Psoas muscle (tissue), 8 donors: ENCODE measurements around the gene ERI2. TPM values are rescaled to one million over a fixed set of nuclear protein-coding genes. Genes with fewer than 3 reads are reported as not detected.

ENCODE experiments used
- ATAC-seq, 4 donors: fragments of 200-7000 bp; cut with Tn5 transposase; one replicate each; pipeline ENCODE4 v1.9.1; 2020; ENCODE audit warnings: moderate library complexity in 3 of 4, mild to moderate bottlenecking in 2 of 4
- DNase-seq, 2 donors: peaks; one replicate each; pipeline ENCODE4 v3.0.0-alpha.2; 2020
- H3K27ac ChIP-seq: fragments of 200-600 bp; one replicate; pipeline ENCODE4 v1.8.0; 2022
- H3K27me3 ChIP-seq, 3 donors: fragments of 200-600 bp in 1 of 3; one replicate each; pipeline versions ENCODE4 v1.6.1 to v1.8.0; 2013 to 2022; ENCODE audit warnings: low read length in 2 of 3, mild to moderate bottlenecking in 2 of 3, moderate library complexity in 1 of 3; ENCODE audit not compliant: insufficient read depth in 3 of 3
- H3K36me3 ChIP-seq, 2 donors: fragments of 200-600 bp in 1 of 2; one replicate each; pipeline versions ENCODE4 v1.6.1 to v1.8.0; 2013 to 2022; ENCODE audit warnings: low read depth in 1 of 2, mild to moderate bottlenecking in 1 of 2, moderate library complexity in 1 of 2; ENCODE audit not compliant: insufficient read depth in 1 of 2
- H3K4me1 ChIP-seq: fragments of 200-600 bp; one replicate; pipeline ENCODE4 v1.8.0; 2022
- H3K4me3 ChIP-seq: fragments of 200-600 bp; one replicate; pipeline ENCODE4 v1.8.0; 2022; ENCODE audit warnings: mild to moderate bottlenecking
- H3K9me3 ChIP-seq: fragments of 200-600 bp; one replicate; pipeline ENCODE4 v1.8.0; 2022
- CTCF ChIP-seq: fragments of 200-600 bp; IDR thresholded peaks from one replicate; pipeline ENCODE4 v1.8.0; 2022; ENCODE audit warnings: antibody characterized with exemption
- WGBS, 3 donors: extraction: QIAGEN DNeasy Blood & Tissue Kit; methylation state at CpG; one replicate each; pipeline versions ENCODE4 v1.1.6 to v1.1.7; 2013; 5-methylcytosine and 5-hydroxymethylcytosine counted together
- intact Hi-C, 2 donors: fragments of 100-400 bp; cut with DNase I; formaldehyde crosslinking; loops; one replicate each; pipeline versions ENCODE4 v1.11.0 to v1.14.2; 2022
- long read RNA-seq, 2 donors: library from polyadenylated mRNA; unstranded; transcript quantifications; one replicate each; pipeline ENCODE4 v2.0.0, GENCODE V29; 2021
- polyA plus RNA-seq, 3 donors: library from polyadenylated mRNA; stranded (reverse); fragments of 200-250 nt; gene quantifications; one replicate each; pipeline ENCODE4 v1.2.3, GENCODE V29; 2013
- total RNA-seq, 4 donors: library from RNA; stranded (reverse); fragmentation: NEBNext Ultra II Directional in 2 of 4; extraction: Animal tissue kit (Norgen Biotek cat#: 25700) in 2 of 4; gene quantifications; one replicate each; pipeline versions ENCODE4 v1.2.1 to v1.2.4, GENCODE V29; 2021 to 2023
- donor health status: healthy with polysubstance abuse.
- donor health status: DM: no; HTN: no; CAD: no; lungs with moderate emphysema.
- donor health status: Bipolar disorder and iron deficiency.
- donor health status: healthy.
- donor health status: DM: yes; HTN: yes; CAD: no.
- donor health status: DM: no; HTN: no; CAD: no.
- donor health status: DM: no; HTN: no; CAD: no.
- donor health status: DM: yes; HTN: yes; CAD: no.

Gene ERI2
- 1 to 10 TPM; 4.2 to 9.5 (median 7.9) TPM for total RNA-seq
- polyA plus RNA-seq = 10 to 100 TPM in 1 of 3 donors, 1 to 10 TPM in 2; 3.6 to 14.9 (median 5.4) TPM
- long read RNA-seq, donor 1, partial matches to known transcripts = 1 of 1 reads
- long read RNA-seq, donor 1, other reads (novel, unspliced or antisense) = 0 of 1 reads
- long read RNA-seq, donor 2, partial matches to known transcripts = 2 of 9 reads
- long read RNA-seq, donor 2, other reads (novel, unspliced or antisense) = 7 of 9 reads

DNA sequence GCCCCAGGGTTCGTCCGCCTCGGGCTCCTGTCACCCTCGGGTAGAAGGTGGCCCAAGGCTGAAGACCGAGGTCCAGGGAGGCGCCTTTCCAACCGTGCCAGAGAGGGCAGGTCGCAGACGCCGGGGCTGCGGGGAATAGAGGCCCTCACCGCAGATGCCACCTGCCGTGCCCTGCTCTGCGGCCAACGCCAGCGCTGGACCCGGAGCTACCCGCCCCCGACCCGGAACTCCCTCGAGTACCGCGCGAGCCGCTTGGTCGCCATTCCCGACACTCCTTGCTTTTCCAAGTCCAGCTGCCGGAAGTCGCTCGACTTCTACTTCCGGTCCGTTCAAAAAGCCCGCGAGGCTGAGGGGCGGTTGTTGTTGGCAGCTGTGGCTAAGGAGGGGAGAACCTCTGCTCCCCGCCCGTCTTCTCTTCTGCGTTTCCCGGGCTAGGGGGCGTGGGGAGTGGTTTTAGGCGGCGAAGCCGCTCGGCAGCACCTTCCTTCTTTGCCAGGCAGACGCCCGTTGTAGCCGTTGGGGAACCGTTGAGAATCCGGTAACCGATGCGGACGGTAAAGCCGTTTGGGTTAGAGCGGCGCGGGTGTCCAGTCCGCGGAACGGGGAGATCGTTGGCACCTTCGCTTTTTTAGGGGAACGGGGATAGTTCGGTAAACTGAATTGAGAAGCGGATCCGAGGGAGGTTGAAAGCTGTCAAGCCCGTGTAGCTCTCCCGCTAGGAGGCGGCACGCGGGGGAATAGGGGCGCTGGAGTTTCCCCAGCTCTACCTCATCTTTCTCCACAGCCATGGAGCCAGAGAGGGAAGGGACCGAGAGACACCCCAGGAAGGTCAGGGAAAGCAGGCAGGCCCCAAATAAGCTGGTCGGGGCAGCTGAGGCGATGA, at the start of gene ERI2, which contains the start of gene REXO5:
TSS of gene ERI2 (minus strand) at position 305 of the 883 bp plus-strand sequence. CDS start at position 263, 42 bp downstream.
TSS of gene REXO5 (plus strand) at position 360 of the 883 bp plus-strand sequence. CDS start at position 787, 427 bp downstream.
- peaks cover 17% of the 10 kb centered on the region for H3K4me1 ChIP-seq
- H3K36me3 ChIP-seq = peaks cover 0 to 21% of the 10 kb centered on the region in 2 donors
- ATAC-seq (peak; percentile 93 to 96 (median 94)), DNase-seq (peak; percentile 89 to 94)
- peak within 1 kb of the TSS; percentile 92 for H3K27ac ChIP-seq
- WGBS, 3 donors = 0% methylated on average over 69 to 74 of the region's 74 CpGs
- intact Hi-C loops = loop anchor here in 1 of 2 donors (5.0 kb wide), 2 partner anchors 64 to 96 kb away; partner anchors contain the start of genes DCUN1D3, LYRM1 and THUMPD1
- peak within 1 kb of the TSS; percentile 94 for H3K4me3 ChIP-seq
- peak; percentile 25 for TF ChIP-seq CTCF
- H3K9me3 ChIP-seq = no peaks in the 10 kb centered on the region
- H3K27me3 ChIP-seq = no peaks in the 10 kb centered on the region

GRCh38 chr16:20854963-20855362, 48.7 kb upstream of the ERI2 start:
- H3K4me1 ChIP-seq = peaks cover 20% of the 10 kb centered on the region
- peaks cover 6 to 12% of the 10 kb centered on the region in 2 donors for H3K36me3 ChIP-seq
- no peaks in the 10 kb centered on the region for H3K27me3 ChIP-seq
- 96 to 98% (median 96%) methylated on average over 2 of the region's 2 CpGs for WGBS, 3 donors
- intact Hi-C loops = loop anchor here (5.0 to 10.0 kb wide), 2 partner anchors 42 to 150 kb away; no protein-coding TSS in a partner anchor
- DNase-seq (no peak), ATAC-seq (no peak)
- no peak for TF ChIP-seq CTCF
- no peak overlapping the region for H3K4me3 ChIP-seq
- no peak overlapping the region for H3K27ac ChIP-seq
- no peaks in the 10 kb centered on the region for H3K9me3 ChIP-seq

- H3K4me1 ChIP-seq = peaks cover 15% of the 10 kb centered on the region
- TF ChIP-seq CTCF = no peak
- DNase-seq (no peak), ATAC-seq (no peak)
- 78 to 90% (median 84%) methylated on average over 3 of the region's 3 CpGs for WGBS, 3 donors
- H3K9me3 ChIP-seq = no peaks in the 10 kb centered on the region
- no peaks in the 10 kb centered on the region for H3K27me3 ChIP-seq
- H3K4me3 ChIP-seq = no peak overlapping the region
- intact Hi-C loops = loop anchor here (5.0 to 10.0 kb wide), 2 partner anchors 43 to 151 kb away; no protein-coding TSS in a partner anchor
- H3K27ac ChIP-seq = no peak overlapping the region
- H3K36me3 ChIP-seq = peaks cover 6 to 7% of the 10 kb centered on the region in 2 donors
Observed at GRCh38 chr16:20853981-20854620, 47.8 kb upstream of the ERI2 start.

GRCh38 chr16:20853143-20853542, 46.9 kb upstream of the ERI2 start:
- intact Hi-C loops = loop anchor here (5.0 to 10.0 kb wide), 2 partner anchors 44 to 152 kb away; no protein-coding TSS in a partner anchor
- Histone ChIP-seq H3K4me1 (peaks cover 15% of the 10 kb centered on the region), H3K4me3 (no peak overlapping the region), H3K27ac (no peak overlapping the region), H3K27me3 (no peaks in the 10 kb centered on the region), H3K9me3 (no peaks in the 10 kb centered on the region), H3K36me3 (peaks cover 6 to 7% of the 10 kb centered on the region in 2 donors)
- ATAC-seq = no peak
- no peak for TF ChIP-seq CTCF
- DNase-seq = no peak
- WGBS, 3 donors = 83 to 92% (median 88%) methylated on average over 5 of the region's 5 CpGs
